Endodermal cell (in vitro differentiated cells): ENCODE measurements around the gene CAPN11. TPM values are rescaled to one million over a fixed set of nuclear protein-coding genes. Genes with fewer than 3 reads are reported as not detected.

Experiments
- DNase-seq: peaks from one replicate; pipeline ENCODE4 v3.0.0-alpha.2; 2017
- H3K27ac ChIP-seq: 2 replicates; pipeline ENCODE4 v1.5.1; 2013; ENCODE audit warnings: mild to moderate bottlenecking, low read depth, low read length, moderate library complexity
- H3K27me3 ChIP-seq: 2 replicates; pipeline ENCODE4 v1.6.1; 2013; ENCODE audit warnings: mild to moderate bottlenecking, low read length, moderate library complexity; ENCODE audit not compliant: insufficient read depth, control insufficient read depth, poor library complexity, severe bottlenecking
- H3K36me3 ChIP-seq: 2 replicates; pipeline ENCODE4 v1.7.0; 2013; ENCODE audit warnings: mild to moderate bottlenecking, low read length, moderate library complexity; ENCODE audit not compliant: control insufficient read depth, insufficient read depth
- H3K4me1 ChIP-seq: one replicate; pipeline ENCODE4 v1.7.0; 2013; ENCODE audit warnings: low read length; ENCODE audit not compliant: control insufficient read depth, insufficient read depth
- H3K4me3 ChIP-seq: 2 replicates; pipeline ENCODE4 v1.5.1; 2013; ENCODE audit warnings: mild to moderate bottlenecking, low read length, moderate library complexity
- H3K9ac ChIP-seq: 2 replicates; pipeline ENCODE4 v1.6.1; 2013; ENCODE audit warnings: mild to moderate bottlenecking, low read length, moderate library complexity; ENCODE audit not compliant: poor library complexity, severe bottlenecking; ENCODE audit errors: extremely low read depth
- H3K9me3 ChIP-seq: 2 replicates; pipeline ENCODE4 v1.6.1; 2013; ENCODE audit warnings: mild to moderate bottlenecking, low read length, moderate library complexity; ENCODE audit not compliant: control insufficient read depth
- H3K27ac Mint-ChIP-seq: 2 replicates; pipeline ENCODE4 v1.8.0; 2020; ENCODE audit warnings: mixed read lengths
- H3K27me3 Mint-ChIP-seq: 2 replicates; pipeline ENCODE4 v1.8.0; 2021; ENCODE audit warnings: mild to moderate bottlenecking, mixed read lengths; ENCODE audit not compliant: insufficient read depth
- H3K36me3 Mint-ChIP-seq: 2 replicates; pipeline ENCODE4 v1.8.0; 2020; ENCODE audit warnings: low read depth, mixed read lengths
- H3K4me1 Mint-ChIP-seq: 2 replicates; pipeline ENCODE4 v1.8.0; 2020; ENCODE audit warnings: mixed read lengths
- H3K4me3 Mint-ChIP-seq: 2 replicates; pipeline ENCODE4 v1.8.0; 2020; ENCODE audit warnings: mild to moderate bottlenecking, moderate library complexity, mixed read lengths
- H3K9me3 Mint-ChIP-seq: 2 replicates; pipeline ENCODE4 v1.8.0; 2020; ENCODE audit warnings: mild to moderate bottlenecking, mixed read lengths
- CTCF ChIP-seq: fragments of 200-600 bp; sonication (generic); conservative IDR thresholded peaks from 2 replicates; pipeline ENCODE4 v1.5.0; 2021; ENCODE audit warnings: antibody characterized with exemption, mild to moderate bottlenecking
- whole genome bisulfite sequencing, 2 experiments: methylation state at CpG; one replicate each; pipeline versions ENCODE4 v1.1.5 to v1.1.7; 2013; ENCODE audit warnings: missing lambda C conversion rate in 2 of 2, mixed read lengths in 1 of 2; ENCODE audit not compliant: insufficient coverage in 1 of 2, insufficient read length in 1 of 2; 5-methylcytosine and 5-hydroxymethylcytosine counted together
- total RNA-seq, 2 donors: library from RNA; stranded (reverse); fragmentation: NEBNext Ultra II Directional in 1 of 2; extraction: Animal tissue kit (Norgen Biotek cat#: 25700) in 1 of 2; gene quantifications; 2 replicates in 1 of 2; 3 replicates in 1 of 2; pipeline ENCODE4 v1.2.1, GENCODE V29; 2021

CAPN11 gene
- total RNA-seq, 2 donors from 2014 or later, result 0.53 to 1.2 TPM

GRCh38 chr6:44172731-44173500, 14.3 kb downstream of the CAPN11 start:
- WGBS, 2 experiments, result 35 to 53% methylated on average over 6 to 15 of the region's 15 CpGs
- Histone ChIP-seq H3K4me3 (no peak overlapping the region), H3K36me3 (no peaks in the 10 kb centered on the region), H3K27ac (no peak overlapping the region), H3K9ac (no peak overlapping the region), H3K4me1 (peaks cover 2% of the 10 kb centered on the region), H3K9me3 (no peaks in the 10 kb centered on the region), H3K27me3 (no peaks in the 10 kb centered on the region)
- peaks cover 12% of the 10 kb centered on the region for H3K27me3 Mint-ChIP-seq
- peak; percentile 92 for DNase-seq
- peaks cover 7% of the 10 kb centered on the region for H3K4me1 Mint-ChIP-seq
- no peaks in the 10 kb centered on the region for H3K36me3 Mint-ChIP-seq
- TF ChIP-seq CTCF, result peak; percentile 98
- H3K9me3 Mint-ChIP-seq, result no peaks in the 10 kb centered on the region
- H3K4me3 Mint-ChIP-seq, result no peak overlapping the region
- H3K27ac Mint-ChIP-seq, result peak overlapping the region; percentile 64

GRCh38 chr6:44176130-44176761, 17.6 kb downstream of the CAPN11 start:
- Mint-ChIP-seq H3K9me3 (no peaks in the 10 kb centered on the region), H3K4me1 (peaks cover 11% of the 10 kb centered on the region), H3K36me3 (no peaks in the 10 kb centered on the region), H3K27me3 (no peaks in the 10 kb centered on the region), H3K4me3 (no peak overlapping the region), H3K27ac (no peak overlapping the region)
- Histone ChIP-seq H3K27me3 (no peaks in the 10 kb centered on the region), H3K4me3 (no peak overlapping the region), H3K27ac (no peak overlapping the region), H3K9ac (no peak overlapping the region), H3K9me3 (no peaks in the 10 kb centered on the region), H3K4me1 (peaks cover 2% of the 10 kb centered on the region), H3K36me3 (no peaks in the 10 kb centered on the region)
- DNase-seq, result no peak
- WGBS, 2 experiments, result 91 to 100% methylated on average over 1 to 14 of the region's 15 CpGs
- TF ChIP-seq CTCF, result no peak

GRCh38 chr6:44176762-44177509, 18.3 kb downstream of the CAPN11 start:
- Mint-ChIP-seq H3K27me3 (no peaks in the 10 kb centered on the region), H3K36me3 (no peaks in the 10 kb centered on the region)
- DNase-seq, result no peak

More at GRCh38 chr6:44176762-44177509, 18.3 kb downstream of the CAPN11 start:
- no peaks in the 10 kb centered on the region for H3K27me3 ChIP-seq
- no peak overlapping the region for H3K27ac Mint-ChIP-seq
- no peaks in the 10 kb centered on the region for H3K9me3 ChIP-seq
- WGBS, 2 experiments, result 89 to 90% methylated on average over 10 to 24 of the region's 24 CpGs
- peaks cover 2% of the 10 kb centered on the region for H3K4me1 ChIP-seq
- no peaks in the 10 kb centered on the region for H3K36me3 ChIP-seq
- no peak overlapping the region for H3K27ac ChIP-seq
- H3K4me3 Mint-ChIP-seq, result no peak overlapping the region
- no peak for TF ChIP-seq CTCF
- no peaks in the 10 kb centered on the region for H3K9me3 Mint-ChIP-seq
- H3K4me3 ChIP-seq, result no peak overlapping the region
- peaks cover 11% of the 10 kb centered on the region for H3K4me1 Mint-ChIP-seq
- H3K9ac ChIP-seq, result no peak overlapping the region
